DMS114 treated with DMSO at 0.1 percent for 48 hours (cell line): ENCODE results near the gene SPSB3.
A peak's percentile ranks its signal among the peaks of the same experiment; 100 is the strongest.

ENCODE experiments used
- DNase-seq: peaks from one replicate; lab custom pipeline; 2025; ENCODE audit not compliant: unreplicated experiment; lab: John Stamatoyannopoulos, UW

The SPSB3 gene

GRCh38 chr16:1782408-1783264 lies at the start of gene SPSB3, which contains the start of gene NUBP2:
Gene SPSB3 (minus strand): TSS chr16:1782571. CDS start chr16:1781483, 1,088 bp downstream.
Gene NUBP2 (plus strand): TSS chr16:1782960. CDS start chr16:1783021, 61 bp downstream.
- peak; percentile 97 for DNase-seq

GRCh38 chr16:1831186-1832075 lies 49.1 kb upstream of the SPSB3 start:
- DNase-seq, result no peak

- DNase-seq, result no peak
Observed at GRCh38 chr16:1830213-1830612, 47.8 kb upstream of the SPSB3 start.

GRCh38 chr16:1828645-1829410 lies 46.5 kb upstream of the SPSB3 start:
- no peak for DNase-seq

GRCh38 chr16:1826691-1827573 lies 44.6 kb upstream of the SPSB3 start, which contains the start of the genes FAHD1 and HAGH:
Gene FAHD1 (plus strand): TSS chr16:1827206. CDS start chr16:1827239, 33 bp downstream.
Gene HAGH (minus strand): TSS chr16:1826825. CDS start chr16:1826787, 38 bp downstream.
- peak; percentile 82 for DNase-seq

- no peak for DNase-seq
Observed at GRCh38 chr16:1825864-1826690, 43.7 kb upstream of the SPSB3 start.

- no peak for DNase-seq
Observed at GRCh38 chr16:1825381-1825863, 43.1 kb upstream of the SPSB3 start.

- DNase-seq, result peak; percentile 41
Observed at GRCh38 chr16:1823821-1824220, 41.5 kb upstream of the SPSB3 start.

- DNase-seq, result no peak
Observed at GRCh38 chr16:1822801-1823200, 40.4 kb upstream of the SPSB3 start.

GRCh38 chr16:1821861-1822611 lies 39.7 kb upstream of the SPSB3 start:
- DNase-seq, result no peak

GRCh38 chr16:1820946-1821290 lies 38.5 kb upstream of the SPSB3 start:
- no peak for DNase-seq

- DNase-seq, result no peak
Observed at GRCh38 chr16:1820096-1820945, 38.0 kb upstream of the SPSB3 start.

GRCh38 chr16:1819611-1820010 lies 37.2 kb upstream of the SPSB3 start:
- no peak for DNase-seq

GRCh38 chr16:1818873-1819525 lies 36.6 kb upstream of the SPSB3 start:
- DNase-seq, result no peak

GRCh38 chr16:1818204-1818872 lies 36.0 kb upstream of the SPSB3 start:
- no peak for DNase-seq

- no peak for DNase-seq
Observed at GRCh38 chr16:1817716-1818115, 35.3 kb upstream of the SPSB3 start.
